Hematopoietic multipotent progenitor cell treated with erythropoietin and hydrocortisone succinate and interleukin-3 and kit ligand, for 17 days (in vitro differentiated cells): ENCODE data around the gene CIAO2B.

ENCODE experiments used
- DNase-seq: peaks from one replicate; pipeline ENCODE4 v3.0.0-alpha.2; 2015; ENCODE audit warnings: low spot score

The CIAO2B gene

DNA sequence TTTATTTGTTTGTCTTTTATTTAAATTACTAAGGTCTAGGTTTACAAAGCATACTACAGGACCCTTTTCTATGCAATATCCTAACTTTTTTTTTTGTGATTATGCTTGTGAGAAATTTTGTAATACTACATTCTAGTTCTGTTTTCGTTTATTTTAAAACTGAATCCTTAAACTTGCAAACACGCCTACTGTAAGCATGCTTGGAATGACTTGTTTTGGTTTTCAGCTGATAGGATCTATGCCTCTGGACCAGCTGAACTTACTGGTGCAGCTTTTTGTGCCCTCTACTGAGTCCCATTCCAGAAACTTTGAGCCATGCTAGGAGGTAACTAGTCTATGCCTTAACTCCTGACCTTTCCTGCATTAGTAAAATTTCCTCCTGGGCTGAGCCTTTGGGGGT is 47.9 kb downstream of the CIAO2B start:
- DNase-seq = no peak

DNA sequence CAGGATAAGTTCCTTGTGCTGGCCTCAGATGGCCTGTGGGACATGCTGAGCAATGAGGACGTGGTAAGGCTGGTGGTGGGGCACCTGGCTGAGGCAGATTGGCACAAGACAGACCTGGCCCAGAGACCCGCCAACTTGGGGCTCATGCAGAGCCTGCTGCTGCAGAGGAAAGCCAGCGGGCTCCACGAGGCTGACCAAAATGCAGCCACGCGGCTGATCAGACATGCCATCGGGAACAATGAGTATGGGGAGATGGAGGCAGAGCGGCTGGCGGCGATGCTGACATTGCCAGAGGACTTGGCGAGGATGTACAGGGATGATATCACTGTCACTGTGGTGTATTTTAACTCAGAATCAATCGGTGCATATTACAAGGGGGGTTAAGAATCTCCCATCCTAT is 48.7 kb downstream of the CIAO2B start:
- no peak for DNase-seq

DNA sequence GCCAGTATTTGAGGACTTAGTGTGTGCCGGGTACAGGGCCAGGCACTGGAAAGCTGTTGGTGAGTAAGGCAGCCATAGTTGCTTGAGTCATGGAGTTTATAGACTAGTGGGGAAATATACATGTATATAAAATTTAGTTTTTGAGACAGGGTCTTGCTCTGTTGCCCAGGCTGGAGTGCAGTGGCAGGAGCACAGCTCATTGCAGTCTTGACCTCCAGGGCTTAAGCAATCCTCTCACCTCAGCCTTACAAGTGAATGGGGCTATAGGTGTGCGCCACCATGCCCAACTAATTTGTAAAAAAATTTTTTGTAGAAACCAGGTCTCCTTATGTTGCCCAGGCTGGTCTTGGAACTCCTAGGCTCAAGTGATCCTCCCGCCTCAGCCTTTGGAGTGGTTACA is 51.5 kb downstream of the CIAO2B start:
- DNase-seq = no peak
